BJ (cell line): ENCODE data around the gene ALPI. TPM values are rescaled to one million over a fixed set of nuclear protein-coding genes. Genes with fewer than 3 reads are reported as not detected.
"Not testable (repeated sequence)": the region's sequence is repeated elsewhere in the genome, so short reads cannot be mapped to it uniquely, and the experiment has no call there.

Experiments
- CTCF ChIA-PET: fragments of 350-600 bp; formaldehyde crosslinking; extraction: SDS; loops from one replicate; lab custom pipeline; 2021; ENCODE audit warnings: antibody characterized with exemption, inconsistent platforms; lab: Yijun Ruan, JAX
- POLR2A ChIA-PET: fragments of 300-600 bp; sonication (Branson Sonifier 250); formaldehyde crosslinking; extraction: SDS; loops from one replicate; lab custom pipeline; 2021; ENCODE audit warnings: antibody characterized with exemption; lab: Charles Lee
- DNase-seq: peaks from one replicate; pipeline ENCODE4 v3.0.0-alpha.2; 2011; ENCODE audit warnings: low read depth
- H3K27me3 ChIP-seq: 2 replicates; pipeline ENCODE4 v1.6.0; 2011; ENCODE audit warnings: low read length; ENCODE audit not compliant: control insufficient read depth, insufficient read depth
- H3K36me3 ChIP-seq: 2 replicates; pipeline ENCODE4 v1.5.1; 2011; ENCODE audit warnings: low read length; ENCODE audit not compliant: control insufficient read depth, insufficient read depth
- H3K4me3 ChIP-seq: 2 replicates; pipeline ENCODE4 v1.5.1; 2011; ENCODE audit warnings: low read depth, mild to moderate bottlenecking, control low read depth, low read length
- polyA plus RNA-seq: library from polyadenylated mRNA; depleted of rRNA; stranded (reverse); fragments of >200 nt; gene quantifications from 2 replicates; pipeline ENCODE4 v1.2.3, GENCODE V29; 2011
- TF ChIP-seq, protein P1 (sequence below): IDR thresholded peaks from 2 replicates; pipeline ENCODE4 v1.5.1; 2011; ENCODE audit warnings: low read depth, mild to moderate bottlenecking, control low read depth, inconsistent platforms, low read length, moderate library complexity; ENCODE audit not compliant: insufficient read depth

ALPI gene
- polyA plus RNA-seq, 1 experiment, result not detected

DNA sequence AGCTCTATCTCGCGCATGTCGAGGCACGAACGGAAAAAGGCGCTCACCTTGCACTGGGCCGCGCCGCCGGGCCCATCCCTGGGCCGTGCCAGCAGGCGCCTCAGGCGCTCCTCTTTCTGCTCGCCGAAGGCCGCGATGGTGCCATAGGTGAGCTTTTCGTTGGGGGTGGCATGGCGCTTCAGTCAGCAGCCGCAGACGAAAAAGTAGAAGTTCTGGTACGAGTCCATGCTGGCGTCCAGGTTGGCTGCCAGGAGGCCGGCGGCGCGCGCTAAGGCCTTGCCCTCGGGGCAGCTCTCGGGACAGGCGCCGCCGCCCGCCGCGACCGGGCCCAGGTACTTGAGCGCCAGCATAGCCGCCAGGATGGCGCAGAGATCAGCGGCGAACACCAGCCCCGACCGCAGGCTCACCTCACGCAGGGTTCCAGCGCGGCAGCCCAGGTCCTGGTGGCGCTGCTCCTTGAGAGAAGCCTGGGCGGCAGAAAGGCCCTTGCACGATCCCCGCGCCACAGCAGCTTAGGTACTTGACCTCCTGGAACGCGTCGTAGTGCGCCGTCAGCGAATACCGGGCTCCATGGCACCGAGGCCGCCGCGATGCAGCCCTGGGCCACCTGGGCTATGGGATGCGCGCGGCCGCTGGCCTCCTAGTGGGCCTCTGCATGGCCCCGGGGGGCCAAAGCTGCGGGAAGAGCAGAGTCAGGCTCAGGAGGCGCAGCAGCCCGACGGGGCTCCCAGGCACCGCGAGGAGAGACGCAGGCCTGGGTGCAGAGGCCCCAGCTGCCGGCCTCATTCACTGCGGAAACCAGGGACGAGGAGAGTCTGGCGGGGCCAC, 36.5 kb upstream of the ALPI start:
- Histone ChIP-seq H3K36me3 (no peaks in the 10 kb centered on the region), H3K4me3 (no peak overlapping the region), H3K27me3 (peaks cover 52% of the 10 kb centered on the region)
- ChIA-PET POLR2A (no interaction called here), CTCF (interaction anchor here (0.7 to 2.7 kb wide), 3 partner anchors 20 to 103 kb away, joined by 3 to 6 read pairs (median 4); no protein-coding TSS in a partner anchor)
- TF ChIP-seq, protein P1, sequence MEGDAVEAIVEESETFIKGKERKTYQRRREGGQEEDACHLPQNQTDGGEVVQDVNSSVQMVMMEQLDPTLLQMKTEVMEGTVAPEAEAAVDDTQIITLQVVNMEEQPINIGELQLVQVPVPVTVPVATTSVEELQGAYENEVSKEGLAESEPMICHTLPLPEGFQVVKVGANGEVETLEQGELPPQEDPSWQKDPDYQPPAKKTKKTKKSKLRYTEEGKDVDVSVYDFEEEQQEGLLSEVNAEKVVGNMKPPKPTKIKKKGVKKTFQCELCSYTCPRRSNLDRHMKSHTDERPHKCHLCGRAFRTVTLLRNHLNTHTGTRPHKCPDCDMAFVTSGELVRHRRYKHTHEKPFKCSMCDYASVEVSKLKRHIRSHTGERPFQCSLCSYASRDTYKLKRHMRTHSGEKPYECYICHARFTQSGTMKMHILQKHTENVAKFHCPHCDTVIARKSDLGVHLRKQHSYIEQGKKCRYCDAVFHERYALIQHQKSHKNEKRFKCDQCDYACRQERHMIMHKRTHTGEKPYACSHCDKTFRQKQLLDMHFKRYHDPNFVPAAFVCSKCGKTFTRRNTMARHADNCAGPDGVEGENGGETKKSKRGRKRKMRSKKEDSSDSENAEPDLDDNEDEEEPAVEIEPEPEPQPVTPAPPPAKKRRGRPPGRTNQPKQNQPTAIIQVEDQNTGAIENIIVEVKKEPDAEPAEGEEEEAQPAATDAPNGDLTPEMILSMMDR, result no peak
- no peak for DNase-seq

- TF ChIP-seq, protein P1, result no peak
- Histone ChIP-seq H3K4me3 (no peak overlapping the region), H3K36me3 (no peaks in the 10 kb centered on the region), H3K27me3 (peaks cover 54% of the 10 kb centered on the region)
- POLR2A ChIA-PET, result no interaction called here
- no peak for DNase-seq
- CTCF ChIA-PET, result interaction anchor here (1.0 kb wide), 1 partner anchor 102 kb away, joined by 3 read pairs; no protein-coding TSS in a partner anchor
Observed at GRCh38 chr2:232420073-232420454, 35.9 kb upstream of the ALPI start.

DNA sequence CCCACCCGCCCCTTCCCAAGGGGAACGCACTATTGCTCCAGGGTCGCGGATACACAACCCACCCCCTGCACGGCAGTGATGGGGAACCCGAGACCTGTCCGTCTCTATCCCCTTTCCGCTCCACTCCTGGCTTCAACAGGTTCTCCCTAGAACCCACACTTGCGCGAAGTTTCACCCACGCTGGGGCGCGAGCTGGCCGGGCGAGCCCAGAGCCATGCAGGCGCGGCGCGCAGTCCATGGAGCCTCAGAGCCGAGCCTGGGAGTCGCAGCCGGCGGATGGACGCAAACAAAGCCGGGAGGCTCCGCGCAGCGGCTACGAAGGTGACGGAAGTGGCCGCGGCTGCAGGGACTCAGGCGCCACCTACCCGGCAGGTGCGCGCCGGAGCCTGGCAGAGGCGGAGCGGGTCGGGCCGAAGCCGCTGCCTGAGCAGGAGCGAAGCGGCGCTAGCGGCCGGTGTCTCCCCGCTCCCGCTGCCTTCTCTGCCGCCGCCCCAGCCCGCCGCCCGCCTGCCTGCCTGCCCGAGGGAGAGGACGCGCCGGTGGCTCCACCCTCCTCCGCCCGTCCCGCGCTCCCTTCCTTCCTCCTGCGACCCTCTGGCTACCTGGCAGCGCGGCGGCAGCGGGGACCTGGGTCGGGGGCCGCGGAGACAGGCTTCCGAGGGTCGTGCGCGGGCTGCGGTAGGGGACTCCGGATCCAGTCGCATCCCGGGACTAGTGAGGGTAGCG, 35.3 kb upstream of the ALPI start:
- H3K36me3 ChIP-seq, result no peaks in the 10 kb centered on the region
- DNase-seq, result no peak
- H3K27me3 ChIP-seq, result peaks cover 54% of the 10 kb centered on the region
- TF ChIP-seq, protein P1, result no peak
- H3K4me3 ChIP-seq, result no peak overlapping the region
- ChIA-PET CTCF (interaction anchor here (1.0 kb wide), 1 partner anchor 102 kb away, joined by 3 read pairs; no protein-coding TSS in a partner anchor), POLR2A (no interaction called here)

DNA sequence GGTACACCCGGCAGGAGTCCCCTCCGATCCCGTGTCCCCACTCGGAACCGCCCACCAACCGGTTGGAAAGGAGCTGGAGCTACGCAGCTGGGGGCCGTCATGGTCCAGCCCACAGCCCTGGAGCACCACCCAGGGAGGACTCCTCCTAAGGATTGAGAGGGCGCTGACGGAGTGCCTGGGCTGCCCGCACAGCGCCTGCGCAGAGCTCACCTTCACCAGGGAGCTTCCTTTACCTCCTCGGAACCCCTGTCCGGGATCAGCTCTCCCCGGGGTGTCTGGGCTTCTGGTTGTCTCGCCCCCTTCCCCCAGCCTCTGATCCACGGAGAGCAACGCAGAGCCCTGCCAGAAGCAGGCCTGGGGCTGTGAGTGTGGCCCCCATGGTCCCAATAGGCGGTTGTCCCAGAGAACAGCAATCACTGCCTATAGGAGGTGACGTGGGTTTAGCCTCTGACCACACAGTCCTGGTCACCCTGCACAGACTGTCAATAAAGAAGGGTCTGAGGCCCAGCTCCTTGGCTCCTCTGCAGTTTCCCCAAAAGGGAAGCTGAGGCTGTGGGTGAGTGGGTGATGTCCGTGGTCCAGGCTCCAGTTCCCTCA, 34.7 kb upstream of the ALPI start:
- no peaks in the 10 kb centered on the region for H3K36me3 ChIP-seq
- ChIA-PET CTCF (no interaction called here), POLR2A (no interaction called here)
- no peak for DNase-seq
- H3K4me3 ChIP-seq, result no peak overlapping the region
- TF ChIP-seq, protein P1, result no peak
- H3K27me3 ChIP-seq, result peaks cover 54% of the 10 kb centered on the region

GRCh38 chr2:232422051-232422450, 33.9 kb upstream of the ALPI start:
- no peaks in the 10 kb centered on the region for H3K36me3 ChIP-seq
- TF ChIP-seq, protein P1, result no peak
- no peak for DNase-seq
- no peak overlapping the region for H3K4me3 ChIP-seq
- ChIA-PET CTCF (no interaction called here), POLR2A (no interaction called here)
- H3K27me3 ChIP-seq, result peaks cover 50% of the 10 kb centered on the region

DNA sequence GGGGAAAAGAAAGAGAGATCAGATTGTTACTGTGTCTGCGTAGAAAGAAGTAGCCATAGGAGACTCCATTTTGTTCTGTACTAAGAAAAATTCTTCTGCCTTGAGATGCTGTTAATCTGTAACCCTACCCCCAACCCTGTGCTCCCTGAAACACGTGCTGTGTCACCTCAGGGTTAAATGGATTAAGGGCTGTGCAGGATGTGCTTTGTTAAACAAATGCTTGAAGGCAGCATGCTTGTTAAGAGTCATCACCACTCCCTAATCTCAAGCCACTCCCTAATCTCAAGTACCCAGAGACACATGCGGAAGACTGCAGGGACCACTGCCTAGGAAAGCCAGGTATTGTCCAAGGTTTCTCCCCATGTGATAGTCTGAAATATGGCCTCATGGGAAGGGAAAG, 33.0 kb upstream of the ALPI start:
- peaks cover 46% of the 10 kb centered on the region for H3K27me3 ChIP-seq
- DNase-seq, POLR2A ChIA-PET, CTCF ChIA-PET, H3K36me3 ChIP-seq, H3K4me3 ChIP-seq: not testable (repeated sequence)

DNA sequence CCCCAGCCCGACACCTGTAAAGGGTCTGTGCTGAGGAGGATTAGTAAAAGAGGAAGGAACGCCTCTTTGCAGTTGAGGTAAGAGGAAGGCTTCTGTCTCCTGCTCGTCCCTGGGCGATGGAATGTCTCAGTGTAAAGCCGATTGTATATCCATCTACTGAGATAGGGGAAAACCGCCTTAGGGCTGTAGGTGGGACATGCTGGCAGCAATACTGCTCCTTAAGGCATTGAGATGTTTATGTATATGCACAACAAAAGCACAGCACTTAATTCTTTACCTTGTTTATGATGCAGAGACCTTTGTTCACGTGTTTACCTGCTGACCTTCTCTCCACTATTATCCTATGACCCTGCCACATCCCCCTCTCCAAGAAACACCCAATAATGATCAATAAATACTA, 32.5 kb upstream of the ALPI start:
- CTCF ChIA-PET, H3K36me3 ChIP-seq, POLR2A ChIA-PET, DNase-seq, H3K4me3 ChIP-seq: not testable (repeated sequence)
- peaks cover 42% of the 10 kb centered on the region for H3K27me3 ChIP-seq
